ENCODE data around the gene MEGF11. TPM values are rescaled to one million over a fixed set of nuclear protein-coding genes. Genes with fewer than 3 reads are reported as not detected.

MEGF11 gene
- total and polyA plus RNA-seq, 2 donors = 0.11 to 0.13 TPM

DNA sequence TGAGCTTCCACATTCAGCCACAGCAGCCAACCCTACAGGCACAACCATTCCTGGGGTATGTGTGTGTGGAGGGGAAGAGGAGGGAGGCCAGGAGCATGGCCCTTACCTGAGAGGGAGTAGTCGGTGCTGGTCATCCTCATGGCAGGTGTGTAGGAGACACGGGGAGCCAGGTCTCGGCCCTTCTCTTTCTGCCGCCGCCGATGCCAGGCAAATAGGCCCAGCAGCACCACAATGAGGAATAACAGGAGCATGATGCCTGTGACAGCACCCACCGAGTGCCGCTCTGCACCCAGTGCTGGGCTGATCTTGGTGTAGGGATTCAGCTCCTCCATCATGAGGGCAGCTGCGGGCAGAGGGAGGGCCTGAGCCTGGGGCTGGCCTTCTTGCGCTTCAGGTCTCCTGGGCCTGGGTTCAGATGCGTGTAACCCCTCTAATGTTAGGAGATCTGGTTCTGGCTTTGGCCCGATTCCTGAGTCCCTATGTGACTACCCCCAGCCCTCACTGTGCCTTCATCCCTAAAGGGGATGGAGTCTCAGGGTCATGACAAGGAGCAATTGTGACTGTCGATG, 339.8 kb downstream of the MEGF11 start:
- DNase-seq (ENCODE audit: extremely low spot score) = no peak
- Histone ChIP-seq H3K4me3 (ENCODE audit: low read depth, low read length) (no peak overlapping the region), H3K27ac (ENCODE audit: low read depth) (no peak overlapping the region), H3K4me1 (ENCODE audit: insufficient read depth) (no peaks in the 10 kb centered on the region), H3K36me3 (ENCODE audit: insufficient read depth) (no peaks in the 10 kb centered on the region)
- WGBS = 91% methylated on average over 13 of the region's 13 CpGs

DNA sequence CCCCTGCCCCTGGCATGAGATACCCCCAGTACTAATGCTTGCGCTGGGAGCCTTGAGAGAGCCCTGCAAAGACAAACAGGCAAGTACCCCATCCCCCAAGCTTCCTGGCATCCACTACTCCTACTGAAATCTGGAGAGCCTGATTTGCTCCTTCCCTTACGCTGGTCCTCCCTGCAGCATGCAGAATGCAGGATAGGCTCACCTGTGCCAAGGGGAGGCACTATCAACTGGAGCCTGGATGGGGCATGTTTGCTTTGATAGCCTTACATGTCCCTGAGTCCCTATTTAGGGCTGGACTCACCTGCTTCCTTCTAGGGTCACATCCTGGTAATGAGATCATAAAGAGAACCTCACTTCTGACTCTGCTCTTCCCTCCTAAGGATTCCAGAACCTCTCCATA, 341.3 kb downstream of the MEGF11 start:
- Histone ChIP-seq H3K36me3 (ENCODE audit: insufficient read depth) (no peaks in the 10 kb centered on the region), H3K4me1 (ENCODE audit: insufficient read depth) (no peaks in the 10 kb centered on the region), H3K27ac (ENCODE audit: low read depth) (no peak overlapping the region), H3K4me3 (ENCODE audit: low read depth, low read length) (no peak overlapping the region)
- no peak for DNase-seq (ENCODE audit: extremely low spot score)
- 94% methylated on average over 2 of the region's 2 CpGs for WGBS

- Histone ChIP-seq H3K4me1 (ENCODE audit: insufficient read depth) (no peaks in the 10 kb centered on the region), H3K4me3 (ENCODE audit: low read depth, low read length) (no peak overlapping the region), H3K27ac (ENCODE audit: low read depth) (no peak overlapping the region), H3K36me3 (ENCODE audit: insufficient read depth) (no peaks in the 10 kb centered on the region)
- WGBS = 92% methylated on average over 4 of the region's 4 CpGs
- no peak for DNase-seq (ENCODE audit: extremely low spot score)
These were observed 343.2 kb downstream of the MEGF11 start for GRCh38 chr15:65910341-65910740.

DNA sequence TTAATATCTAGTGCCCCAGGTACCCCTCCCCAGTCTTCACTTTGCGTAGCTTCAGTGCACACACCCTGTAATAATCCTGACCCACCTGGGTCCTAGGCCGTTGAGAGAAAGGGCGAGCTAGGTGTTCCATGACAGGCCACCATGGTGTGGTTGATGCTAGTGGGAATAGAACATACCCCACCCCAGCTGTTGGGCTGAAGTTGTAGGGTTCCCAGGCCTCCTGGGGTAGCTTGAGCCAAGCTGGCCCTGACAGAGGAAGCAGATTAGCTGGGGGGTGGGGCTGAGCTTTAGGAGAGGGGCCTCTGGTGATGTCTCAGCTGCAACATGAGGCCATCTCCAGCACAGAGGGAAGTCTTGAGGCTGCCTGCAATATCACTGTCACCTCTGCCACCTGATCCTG, 343.7 kb downstream of the MEGF11 start:
- DNase-seq (ENCODE audit: extremely low spot score) = no peak
- H3K4me1 ChIP-seq (ENCODE audit: insufficient read depth) = no peaks in the 10 kb centered on the region
- no peak overlapping the region for H3K27ac ChIP-seq (ENCODE audit: low read depth)
- WGBS = 88% methylated on average over 3 of the region's 3 CpGs
- no peak overlapping the region for H3K4me3 ChIP-seq (ENCODE audit: low read depth, low read length)
- no peaks in the 10 kb centered on the region for H3K36me3 ChIP-seq (ENCODE audit: insufficient read depth)

DNA sequence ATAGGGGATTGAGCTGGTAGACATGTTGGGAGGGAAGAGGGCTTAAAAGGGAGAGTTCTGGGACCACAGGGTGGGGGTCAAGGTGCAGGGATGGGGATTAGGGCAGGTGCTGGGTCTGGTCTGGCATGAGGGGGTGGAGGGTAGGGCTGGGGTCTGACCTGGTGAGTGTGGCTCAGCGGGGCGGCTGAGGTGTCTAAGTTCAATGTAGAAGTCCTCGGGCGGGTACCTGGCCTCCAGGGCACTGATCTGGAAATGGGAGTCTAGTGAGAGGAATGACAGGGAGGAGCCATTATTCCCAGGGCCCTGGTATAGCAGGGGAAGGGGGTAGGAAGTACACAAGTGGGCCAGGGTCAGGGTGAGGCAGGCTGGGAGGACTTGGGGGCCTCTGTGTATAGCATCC, 344.7 kb downstream of the MEGF11 start:
- WGBS = 98% methylated on average over 4 of the region's 4 CpGs
- DNase-seq (ENCODE audit: extremely low spot score) = no peak
- no peaks in the 10 kb centered on the region for H3K36me3 ChIP-seq (ENCODE audit: insufficient read depth)
- no peak overlapping the region for H3K4me3 ChIP-seq (ENCODE audit: low read depth, low read length)
- no peaks in the 10 kb centered on the region for H3K4me1 ChIP-seq (ENCODE audit: insufficient read depth)
- H3K27ac ChIP-seq (ENCODE audit: low read depth) = no peak overlapping the region

- H3K36me3 ChIP-seq (ENCODE audit: insufficient read depth) = no peaks in the 10 kb centered on the region
- no peak for DNase-seq (ENCODE audit: extremely low spot score)
- H3K4me1 ChIP-seq (ENCODE audit: insufficient read depth) = no peaks in the 10 kb centered on the region
- H3K27ac ChIP-seq (ENCODE audit: low read depth) = no peak overlapping the region
- H3K4me3 ChIP-seq (ENCODE audit: low read depth, low read length) = no peak overlapping the region
- whole genome bisulfite sequencing = 99% methylated on average over 3 of the region's 3 CpGs
These were observed 345.9 kb downstream of the MEGF11 start for GRCh38 chr15:65907661-65908060.

GRCh38 chr15:65906396-65906795, 347.2 kb downstream of the MEGF11 start:
- Histone ChIP-seq H3K4me3 (ENCODE audit: low read depth, low read length) (no peak overlapping the region), H3K36me3 (ENCODE audit: insufficient read depth) (no peaks in the 10 kb centered on the region), H3K4me1 (ENCODE audit: insufficient read depth) (no peaks in the 10 kb centered on the region), H3K27ac (ENCODE audit: low read depth) (no peak overlapping the region)
- 86% methylated on average over 1 of the region's 1 CpG for WGBS
- DNase-seq (ENCODE audit: extremely low spot score) = no peak

DNA sequence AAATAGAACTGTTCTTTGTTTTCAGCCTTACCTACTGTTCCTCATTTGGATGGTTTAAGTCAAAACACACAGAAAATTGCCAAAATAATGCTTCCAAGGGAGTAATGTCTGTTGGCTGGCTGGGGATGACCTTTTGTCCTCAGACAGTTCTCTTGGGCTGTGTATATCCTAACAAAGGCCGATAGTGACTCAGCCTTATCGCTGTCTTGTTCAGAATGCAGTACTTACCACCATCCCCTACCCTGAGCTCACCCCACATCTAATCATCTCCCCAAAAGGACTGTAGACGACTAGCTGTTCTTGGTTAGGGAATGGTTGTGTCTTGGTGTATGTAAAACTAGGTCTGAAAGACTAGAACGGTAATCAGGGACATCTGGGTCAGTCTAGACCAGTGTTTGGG, 349.2 kb downstream of the MEGF11 start:
- no peaks in the 10 kb centered on the region for H3K4me1 ChIP-seq (ENCODE audit: insufficient read depth)
- no peak overlapping the region for H3K27ac ChIP-seq (ENCODE audit: low read depth)
- no peak for DNase-seq (ENCODE audit: extremely low spot score)
- no peak overlapping the region for H3K4me3 ChIP-seq (ENCODE audit: low read depth, low read length)
- peaks cover 2% of the 10 kb centered on the region for H3K36me3 ChIP-seq (ENCODE audit: insufficient read depth)
- WGBS = 88% methylated on average over 4 of the region's 4 CpGs

- DNase-seq (ENCODE audit: extremely low spot score) = no peak
- Histone ChIP-seq H3K4me3 (ENCODE audit: low read depth, low read length) (no peak overlapping the region), H3K4me1 (ENCODE audit: insufficient read depth) (no peaks in the 10 kb centered on the region), H3K36me3 (ENCODE audit: insufficient read depth) (peaks cover 2% of the 10 kb centered on the region), H3K27ac (ENCODE audit: low read depth) (no peak overlapping the region)
- 78% methylated on average over 6 of the region's 6 CpGs for WGBS
These were observed 350.1 kb downstream of the MEGF11 start for GRCh38 chr15:65903296-65904073.

- DNase-seq (ENCODE audit: extremely low spot score) = peak; percentile 28
- Histone ChIP-seq H3K36me3 (ENCODE audit: insufficient read depth) (peaks cover 2% of the 10 kb centered on the region), H3K27ac (ENCODE audit: low read depth) (no peak overlapping the region), H3K4me1 (ENCODE audit: insufficient read depth) (no peaks in the 10 kb centered on the region), H3K4me3 (ENCODE audit: low read depth, low read length) (no peak overlapping the region)
- 86% methylated on average over 1 of the region's 1 CpG for WGBS
These were observed 351.2 kb downstream of the MEGF11 start for GRCh38 chr15:65902373-65902772.

GRCh38 chr15:65901836-65902235, 351.7 kb downstream of the MEGF11 start:
- H3K36me3 ChIP-seq (ENCODE audit: insufficient read depth) = peaks cover 2% of the 10 kb centered on the region
- H3K27ac ChIP-seq (ENCODE audit: low read depth) = no peak overlapping the region
- no peak for DNase-seq (ENCODE audit: extremely low spot score)
- no peak overlapping the region for H3K4me3 ChIP-seq (ENCODE audit: low read depth, low read length)
- 92% methylated on average over 3 of the region's 3 CpGs for WGBS
- no peaks in the 10 kb centered on the region for H3K4me1 ChIP-seq (ENCODE audit: insufficient read depth)

GRCh38 chr15:65901336-65901735, 352.2 kb downstream of the MEGF11 start:
- Histone ChIP-seq H3K27ac (ENCODE audit: low read depth) (no peak overlapping the region), H3K36me3 (ENCODE audit: insufficient read depth) (peaks cover 2% of the 10 kb centered on the region), H3K4me3 (ENCODE audit: low read depth, low read length) (no peak overlapping the region), H3K4me1 (ENCODE audit: insufficient read depth) (no peaks in the 10 kb centered on the region)
- DNase-seq (ENCODE audit: extremely low spot score) = no peak
- WGBS = 78% methylated on average over 2 of the region's 2 CpGs

DNA sequence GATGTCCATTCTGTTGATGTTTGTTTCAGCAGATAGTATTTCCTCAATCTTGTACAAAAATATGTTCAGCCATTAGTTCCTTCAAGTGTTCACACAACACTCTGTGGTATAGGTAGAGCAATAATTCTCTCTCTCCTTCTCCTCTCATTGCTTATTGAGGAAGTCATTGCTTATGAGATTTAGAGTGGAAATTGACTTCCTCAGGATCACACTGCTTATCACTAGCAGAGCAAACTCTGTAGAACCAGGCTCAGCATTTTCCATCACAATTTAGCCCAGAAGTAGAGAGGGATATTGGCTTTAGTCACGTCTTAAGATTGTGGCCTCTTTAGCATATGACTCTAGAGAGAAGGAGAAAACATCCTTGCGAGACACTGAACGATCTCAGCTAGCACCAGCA, 353.1 kb downstream of the MEGF11 start:
- H3K4me1 ChIP-seq (ENCODE audit: insufficient read depth) = no peaks in the 10 kb centered on the region
- no peak overlapping the region for H3K27ac ChIP-seq (ENCODE audit: low read depth)
- H3K4me3 ChIP-seq (ENCODE audit: low read depth, low read length) = no peak overlapping the region
- 90% methylated on average over 3 of the region's 3 CpGs for WGBS
- DNase-seq (ENCODE audit: extremely low spot score) = no peak
- H3K36me3 ChIP-seq (ENCODE audit: insufficient read depth) = peaks cover 2% of the 10 kb centered on the region

- no peak overlapping the region for H3K4me3 ChIP-seq (ENCODE audit: low read depth, low read length)
- 72% methylated on average over 2 of the region's 2 CpGs for WGBS
- DNase-seq (ENCODE audit: extremely low spot score) = no peak
- H3K36me3 ChIP-seq (ENCODE audit: insufficient read depth) = peaks cover 2% of the 10 kb centered on the region
- no peak overlapping the region for H3K27ac ChIP-seq (ENCODE audit: low read depth)
- no peaks in the 10 kb centered on the region for H3K4me1 ChIP-seq (ENCODE audit: insufficient read depth)
These were observed 357.3 kb downstream of the MEGF11 start for GRCh38 chr15:65896236-65896635.
